NCI-H2171 (cell line): ENCODE measurements around the gene TUT7.
"Not testable (repeated sequence)": the region's sequence is repeated elsewhere in the genome, so short reads cannot be mapped to it uniquely, and the experiment has no call there.

Experiments used
- DNase-seq: peaks from one replicate; lab custom pipeline; 2025; lab: John Stamatoyannopoulos, UW

TUT7 gene

GRCh38 chr9:86350006-86350760, 4.0 kb downstream of the TUT7 start:
- DNase-seq, result no peak

- DNase-seq, result no peak
These were observed 4.9 kb downstream of the TUT7 start for GRCh38 chr9:86349271-86349670.

- no peak for DNase-seq
These were observed 6.2 kb downstream of the TUT7 start for GRCh38 chr9:86347991-86348390.

- no peak for DNase-seq
These were observed 9.4 kb downstream of the TUT7 start for GRCh38 chr9:86344818-86345217.

- no peak for DNase-seq
These were observed 11.9 kb downstream of the TUT7 start for GRCh38 chr9:86342269-86342668.

GRCh38 chr9:86341007-86341491, 13.2 kb downstream of the TUT7 start:
- DNase-seq, result no peak

GRCh38 chr9:86340356-86341006, 13.7 kb downstream of the TUT7 start:
- DNase-seq, result no peak

- DNase-seq, result no peak
These were observed 16.6 kb downstream of the TUT7 start for GRCh38 chr9:86337469-86338108.

- DNase-seq, result no peak
These were observed 18.2 kb downstream of the TUT7 start for GRCh38 chr9:86336058-86336457.

GRCh38 chr9:86333651-86334050, 20.6 kb downstream of the TUT7 start:
- DNase-seq, result no peak

GRCh38 chr9:86330186-86330585, 24.0 kb downstream of the TUT7 start:
- DNase-seq, result no peak

GRCh38 chr9:86329649-86330048, 24.6 kb downstream of the TUT7 start:
- DNase-seq, result no peak

GRCh38 chr9:86328156-86328555, 26.1 kb downstream of the TUT7 start:
- no peak for DNase-seq

GRCh38 chr9:86326536-86326935, 27.7 kb downstream of the TUT7 start:
- no peak for DNase-seq

- DNase-seq, result no peak
These were observed 29.3 kb downstream of the TUT7 start for GRCh38 chr9:86324901-86325300.

- no peak for DNase-seq
These were observed 29.9 kb downstream of the TUT7 start for GRCh38 chr9:86324308-86324707.

- no peak for DNase-seq
These were observed 31.1 kb downstream of the TUT7 start for GRCh38 chr9:86322973-86323644.

GRCh38 chr9:86321373-86321772, 32.8 kb downstream of the TUT7 start:
- no peak for DNase-seq

GRCh38 chr9:86318187-86318586, 36.0 kb downstream of the TUT7 start:
- DNase-seq, result no peak

GRCh38 chr9:86315078-86315477, 39.1 kb downstream of the TUT7 start:
- DNase-seq, result no peak

GRCh38 chr9:86312959-86313358, 41.3 kb downstream of the TUT7 start:
- DNase-seq, result not testable (repeated sequence)

- DNase-seq, result no peak
These were observed 45.5 kb downstream of the TUT7 start for GRCh38 chr9:86308687-86309086.
